GM19351 (cell line): ENCODE results near the gene MYLK.

Experiments used
- ATAC-seq: cut with Tn5 transposase; IDR thresholded peaks from one replicate; pipeline ENCODE4 v1.9.1; 2021; ENCODE audit warnings: mild to moderate bottlenecking, moderate library complexity; ENCODE audit not compliant: unreplicated experiment

The MYLK gene

GRCh38 chr3:123778991-123779622 is 105.0 kb downstream of the MYLK start:
- no peak for ATAC-seq

GRCh38 chr3:123778525-123778924 is 105.6 kb downstream of the MYLK start:
- no peak for ATAC-seq

GRCh38 chr3:123776071-123776782 is 107.9 kb downstream of the MYLK start:
- ATAC-seq: no peak

- ATAC-seq: no peak
Observed at GRCh38 chr3:123774474-123774873, 109.7 kb downstream of the MYLK start.

- ATAC-seq: no peak
Observed at GRCh38 chr3:123773681-123774431, 110.3 kb downstream of the MYLK start.

GRCh38 chr3:123769356-123769743 is 114.8 kb downstream of the MYLK start:
- no peak for ATAC-seq

GRCh38 chr3:123768480-123769355 is 115.4 kb downstream of the MYLK start:
- no peak for ATAC-seq

GRCh38 chr3:123767564-123768292 is 116.4 kb downstream of the MYLK start:
- ATAC-seq: no peak

- no peak for ATAC-seq
Observed at GRCh38 chr3:123767009-123767372, 117.1 kb downstream of the MYLK start.

GRCh38 chr3:123766193-123767008 is 117.7 kb downstream of the MYLK start:
- ATAC-seq: no peak

- ATAC-seq: no peak
Observed at GRCh38 chr3:123765475-123766128, 118.5 kb downstream of the MYLK start.

GRCh38 chr3:123764647-123765046 is 119.5 kb downstream of the MYLK start:
- no peak for ATAC-seq

GRCh38 chr3:123762805-123763204 is 121.3 kb downstream of the MYLK start:
- ATAC-seq: no peak

- no peak for ATAC-seq
Observed at GRCh38 chr3:123760817-123761216, 123.3 kb downstream of the MYLK start.

GRCh38 chr3:123759871-123760270 is 124.3 kb downstream of the MYLK start:
- ATAC-seq: no peak

- no peak for ATAC-seq
Observed at GRCh38 chr3:123759311-123759710, 124.8 kb downstream of the MYLK start.

GRCh38 chr3:123758081-123758564 is 126.0 kb downstream of the MYLK start:
- no peak for ATAC-seq

GRCh38 chr3:123757281-123757940 is 126.7 kb downstream of the MYLK start:
- no peak for ATAC-seq
